OCI-LY3 (cell line): Measurements from ENCODE around the gene CACNA2D1.

ENCODE experiments used
- EZH2phosphoT487 ChIP-seq: fragments of 200-600 bp; shearing (Covaris generic); IDR thresholded peaks from 2 replicates; pipeline ENCODE4 v1.6.1; 2018; ENCODE audit warnings: antibody characterized with exemption, mixed run types, low read depth
- TF ChIP-seq, protein P1 (sequence below): fragments of 200-600, 300-600 bp; sonication (generic); IDR thresholded peaks from 2 replicates; pipeline ENCODE4 v1.5.1; 2014; ENCODE audit warnings: antibody characterized with exemption, low read length, low read depth

DNA sequence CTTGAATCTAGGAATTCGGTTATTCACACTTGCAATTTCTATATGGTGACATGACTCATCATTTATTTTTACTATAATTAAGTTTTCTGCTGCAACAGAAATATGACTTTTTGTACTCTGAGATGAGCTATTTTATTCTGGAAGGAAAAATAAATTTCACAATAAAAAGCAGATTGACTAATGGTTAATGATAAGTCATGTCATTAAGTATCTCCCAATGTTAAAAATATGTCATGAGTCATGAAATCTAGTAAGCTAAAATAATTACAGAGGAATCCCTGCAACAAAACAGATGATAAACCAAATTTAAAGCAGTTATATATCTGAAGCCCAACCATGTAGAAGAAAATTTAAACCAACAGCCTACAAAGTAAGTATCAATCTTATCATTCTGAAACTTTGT is 149.2 kb downstream of the CACNA2D1 start:
- TF ChIP-seq, protein P1, sequence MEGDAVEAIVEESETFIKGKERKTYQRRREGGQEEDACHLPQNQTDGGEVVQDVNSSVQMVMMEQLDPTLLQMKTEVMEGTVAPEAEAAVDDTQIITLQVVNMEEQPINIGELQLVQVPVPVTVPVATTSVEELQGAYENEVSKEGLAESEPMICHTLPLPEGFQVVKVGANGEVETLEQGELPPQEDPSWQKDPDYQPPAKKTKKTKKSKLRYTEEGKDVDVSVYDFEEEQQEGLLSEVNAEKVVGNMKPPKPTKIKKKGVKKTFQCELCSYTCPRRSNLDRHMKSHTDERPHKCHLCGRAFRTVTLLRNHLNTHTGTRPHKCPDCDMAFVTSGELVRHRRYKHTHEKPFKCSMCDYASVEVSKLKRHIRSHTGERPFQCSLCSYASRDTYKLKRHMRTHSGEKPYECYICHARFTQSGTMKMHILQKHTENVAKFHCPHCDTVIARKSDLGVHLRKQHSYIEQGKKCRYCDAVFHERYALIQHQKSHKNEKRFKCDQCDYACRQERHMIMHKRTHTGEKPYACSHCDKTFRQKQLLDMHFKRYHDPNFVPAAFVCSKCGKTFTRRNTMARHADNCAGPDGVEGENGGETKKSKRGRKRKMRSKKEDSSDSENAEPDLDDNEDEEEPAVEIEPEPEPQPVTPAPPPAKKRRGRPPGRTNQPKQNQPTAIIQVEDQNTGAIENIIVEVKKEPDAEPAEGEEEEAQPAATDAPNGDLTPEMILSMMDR, result no peak
- no peak for TF ChIP-seq EZH2phosphoT487
